Muscle of arm (tissue), 12 donors: ENCODE results near the gene DNAJB8. TPM values are rescaled to one million over a fixed set of nuclear protein-coding genes. Genes with fewer than 3 reads are reported as not detected.

Experiments used
- DNase-seq: peaks from one replicate; pipeline ENCODE4 v3.0.0-alpha.2; 2013
- polyA plus RNA-seq, 12 donors: library from polyadenylated mRNA; unstranded; fragments of 120-200 nt; gene quantifications; one replicate each; pipeline ENCODE4 v1.2.1, GENCODE V29; 2013; ENCODE audit not compliant: insufficient read length in 12 of 12

DNAJB8 gene
- polyA plus RNA-seq, 12 donors: not detected

- no peak for DNase-seq
Measured at GRCh38 chr3:128495435-128495970, 28.8 kb upstream of the DNAJB8 start.

- no peak for DNase-seq
Measured at GRCh38 chr3:128494367-128494650, 27.6 kb upstream of the DNAJB8 start.

DNA sequence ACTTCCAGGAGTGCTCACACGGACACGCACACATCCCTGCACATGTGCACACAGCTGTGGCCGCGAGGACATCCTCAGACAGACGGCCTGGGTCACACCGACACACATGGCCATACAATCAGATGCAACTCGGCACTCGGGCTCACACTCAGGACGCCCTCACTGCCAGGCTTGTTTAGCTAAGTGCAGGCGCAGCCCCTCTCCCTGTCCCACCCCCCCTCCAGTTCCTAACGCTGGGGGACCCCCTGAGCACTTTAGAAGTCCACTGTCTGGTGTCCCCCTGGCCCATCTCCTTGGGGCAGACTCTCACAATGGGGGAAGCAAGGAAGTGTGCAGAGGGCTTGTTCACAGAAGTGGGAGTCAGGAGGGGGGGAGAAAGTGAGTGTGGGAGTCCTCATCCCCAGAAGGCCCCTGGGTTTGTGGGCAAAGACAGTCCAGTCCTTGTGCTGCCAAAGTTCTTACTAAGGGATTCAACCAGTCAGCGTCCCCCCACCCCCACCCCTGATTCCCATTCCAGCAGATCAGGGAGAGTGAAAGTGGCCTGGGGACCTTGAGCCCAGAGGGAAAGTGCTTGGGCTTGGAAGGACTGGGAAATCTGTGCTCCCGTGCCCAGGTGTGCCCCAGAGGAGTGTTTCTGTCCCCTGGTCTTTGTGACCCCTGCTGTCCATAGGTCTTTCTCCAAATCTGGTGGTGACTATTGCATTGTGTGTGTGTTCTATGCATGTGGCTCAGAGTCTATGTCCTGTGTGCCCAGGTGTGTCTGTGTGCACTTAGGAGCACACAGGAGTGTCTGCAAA lies 27.1 kb upstream of the DNAJB8 start:
- no peak for DNase-seq

GRCh38 chr3:128492671-128493569 lies 26.2 kb upstream of the DNAJB8 start, which contains the start of gene GATA2:
TSS of gene GATA2 (minus strand) at chr3:128493201. CDS start at chr3:128487031, 6,170 bp downstream.
- no peak for DNase-seq

GRCh38 chr3:128491941-128492670 lies 25.4 kb upstream of the DNAJB8 start:
- no peak for DNase-seq

DNA sequence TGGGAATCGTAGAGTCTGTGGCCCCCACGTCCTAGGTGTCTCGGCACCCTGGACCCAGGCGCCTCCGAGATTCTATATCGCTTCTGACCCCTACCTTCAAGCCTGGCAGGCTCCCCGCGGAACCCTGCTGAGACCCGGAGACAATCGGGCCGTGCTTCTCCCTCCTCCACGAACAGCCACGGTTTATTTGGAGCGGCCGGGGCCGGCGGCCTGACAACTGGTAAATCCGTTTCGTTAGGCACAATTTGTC lies 24.9 kb upstream of the DNAJB8 start:
- DNase-seq: no peak

- no peak for DNase-seq
Measured at GRCh38 chr3:128490915-128491690, 24.4 kb upstream of the DNAJB8 start.

GRCh38 chr3:128490650-128490914 lies 23.9 kb upstream of the DNAJB8 start:
- DNase-seq: no peak

DNA sequence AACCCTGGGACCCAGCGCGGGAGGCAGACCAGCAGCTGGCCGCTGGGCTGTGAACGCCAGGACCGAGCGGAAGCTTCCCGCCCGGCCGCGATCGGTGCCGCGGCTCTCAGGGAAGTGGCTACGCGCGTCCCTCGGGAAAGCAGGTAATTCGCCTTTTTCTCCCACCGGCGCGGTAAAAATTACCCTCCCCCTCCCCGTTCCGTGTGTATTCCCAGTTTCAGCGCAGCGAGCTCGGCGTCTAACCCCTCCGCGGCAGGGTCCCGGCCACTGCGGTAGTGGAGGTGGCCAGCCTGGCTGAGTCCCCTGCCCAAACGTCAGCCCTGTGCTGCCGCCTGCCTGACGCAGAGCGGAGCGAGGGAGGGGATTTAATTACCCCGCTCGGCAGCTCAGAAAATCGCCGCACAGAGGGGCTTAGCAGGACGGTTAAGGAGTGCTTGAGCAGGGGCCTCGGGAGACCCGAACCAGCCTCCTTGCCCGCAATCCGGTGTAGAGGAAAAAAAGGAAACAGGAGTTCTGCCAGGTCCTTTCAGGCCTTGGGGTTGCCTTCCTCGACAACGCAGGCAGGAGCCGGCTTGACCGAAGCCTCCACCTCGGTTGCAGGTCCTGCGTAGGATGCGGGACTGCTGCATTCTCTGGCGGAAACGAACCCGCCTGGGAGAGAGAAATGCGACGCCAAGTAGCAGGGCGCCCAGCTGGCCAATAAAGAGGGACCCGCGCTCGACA lies 23.4 kb upstream of the DNAJB8 start:
- DNase-seq: no peak

GRCh38 chr3:128489674-128489926 lies 22.9 kb upstream of the DNAJB8 start:
- DNase-seq: no peak

GRCh38 chr3:128488991-128489673 lies 22.4 kb upstream of the DNAJB8 start:
- DNase-seq: no peak

- no peak for DNase-seq
Measured at GRCh38 chr3:128488636-128488990, 21.9 kb upstream of the DNAJB8 start.

DNA sequence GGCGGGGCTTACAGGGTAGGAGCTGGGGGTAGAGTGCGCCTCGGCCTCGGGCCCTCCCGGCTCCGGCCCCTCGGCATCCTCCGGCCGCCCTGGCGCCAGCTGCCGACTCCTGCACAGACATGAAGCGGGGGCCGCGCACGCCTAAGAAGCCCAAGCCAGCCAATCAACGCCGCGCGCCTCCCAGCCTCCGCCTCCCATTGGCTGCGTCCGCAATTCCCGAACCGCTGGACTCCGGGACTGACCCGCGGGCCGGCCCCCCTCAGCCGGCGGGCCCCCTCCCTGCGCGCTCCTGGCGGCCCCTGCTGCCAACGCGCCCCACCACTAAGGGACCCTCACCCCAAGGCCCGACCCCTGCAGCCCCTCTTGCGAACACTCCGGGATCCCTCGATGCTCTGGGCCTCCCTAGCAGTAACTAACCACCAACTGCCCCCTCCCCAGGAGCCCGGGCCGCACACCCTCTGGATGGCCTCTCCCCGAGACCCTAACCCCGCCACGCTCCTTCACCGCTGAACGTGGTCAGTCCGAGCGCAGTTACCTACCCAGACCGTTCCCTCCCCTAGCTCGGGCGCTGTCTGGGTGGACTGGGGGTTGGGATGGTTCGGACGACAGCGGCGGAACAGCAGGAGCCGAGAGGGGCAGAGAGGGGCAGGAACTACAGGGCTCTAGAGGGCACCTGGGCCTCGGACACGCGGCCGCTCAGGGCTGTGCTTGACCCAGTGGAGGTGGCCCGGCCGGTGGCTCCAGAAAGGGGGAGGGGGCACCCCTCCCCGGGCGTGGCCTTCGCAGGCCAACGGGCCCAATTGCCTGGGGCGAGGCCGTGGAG lies 21.3 kb upstream of the DNAJB8 start:
- DNase-seq: peak; percentile 74

DNA sequence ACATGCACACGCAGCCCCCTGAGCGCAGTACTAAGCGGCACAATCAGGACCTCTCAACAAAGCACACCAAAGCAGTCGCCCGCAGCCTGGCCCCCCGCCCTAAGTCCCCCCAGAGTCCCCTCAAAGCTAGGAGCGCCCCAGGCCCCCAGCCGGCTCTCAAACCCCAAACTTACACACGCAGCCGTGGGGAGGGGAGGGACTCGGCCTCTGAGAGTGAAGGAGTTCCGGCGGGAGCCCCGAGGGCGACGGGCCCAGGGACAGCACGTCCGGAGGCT lies 20.8 kb upstream of the DNAJB8 start:
- DNase-seq: no peak

- DNase-seq: no peak
Measured at GRCh38 chr3:128486681-128487537, 20.2 kb upstream of the DNAJB8 start.

DNA sequence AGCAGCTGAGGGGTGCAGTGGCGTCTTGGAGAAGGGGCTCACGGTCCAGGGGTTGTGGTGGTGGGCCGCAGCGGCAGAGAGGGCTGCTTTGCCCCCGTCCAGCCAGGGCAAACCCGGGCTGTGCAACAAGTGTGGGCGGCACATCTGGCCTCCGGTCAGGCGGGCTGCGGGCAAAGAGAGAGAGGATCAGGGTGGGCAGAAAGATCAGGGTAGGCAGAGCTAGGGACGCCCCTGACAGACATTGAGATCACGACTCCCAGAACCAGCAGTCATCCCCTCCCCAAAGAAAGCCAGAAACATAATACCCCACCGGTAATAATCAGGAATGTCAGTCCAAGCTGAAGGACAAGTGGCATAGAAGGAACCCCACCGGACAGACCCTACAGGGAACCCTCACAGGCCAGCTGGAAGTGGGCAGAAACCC lies 19.5 kb upstream of the DNAJB8 start:
- no peak for DNase-seq

- no peak for DNase-seq
Measured at GRCh38 chr3:128485282-128486204, 18.9 kb upstream of the DNAJB8 start.
